Raji (cell line): ENCODE measurements around the gene TYW1B.

Experiments used
- POLR2A ChIP-seq: IDR thresholded peaks from 2 replicates; pipeline ENCODE4 v1.6.1; 2011; ENCODE audit warnings: low read depth, low read length, control low read depth; ENCODE audit not compliant: insufficient read depth

TYW1B gene

DNA sequence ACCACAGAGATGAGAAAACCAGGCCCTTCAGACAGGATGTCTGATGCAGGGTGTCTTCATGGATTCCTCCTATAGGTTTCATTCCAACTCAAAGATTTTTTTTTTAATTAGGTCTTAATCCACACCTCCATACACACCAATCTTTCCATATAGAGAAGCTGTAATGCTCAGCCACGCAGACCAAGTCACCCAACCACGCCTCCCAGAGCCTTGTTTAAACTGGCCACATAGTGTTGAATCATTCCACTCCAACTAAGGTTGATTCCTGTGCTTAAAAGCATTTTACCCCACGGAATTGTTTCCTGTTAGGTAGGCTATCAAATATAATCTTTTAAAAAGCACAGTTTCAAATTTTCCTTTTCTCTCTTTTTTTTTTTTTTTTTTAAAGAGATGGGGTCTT lies 153.6 kb downstream of the TYW1B start:
- no peak for TF ChIP-seq POLR2A

DNA sequence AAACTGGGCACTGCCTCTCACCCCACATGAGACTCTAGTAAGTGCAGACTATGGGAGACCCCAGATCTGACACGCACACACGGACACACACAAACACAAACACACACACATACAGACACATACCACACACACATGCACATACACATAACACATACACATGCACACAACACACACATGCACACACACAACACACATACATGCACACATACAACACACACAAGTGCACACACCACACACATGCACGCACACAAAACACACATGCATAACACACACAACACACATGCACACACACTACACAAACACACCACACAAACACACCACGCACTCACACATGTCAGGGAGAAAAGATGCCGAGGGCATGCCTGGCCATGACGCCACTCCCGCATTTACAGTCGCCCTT lies 205.5 kb downstream of the TYW1B start:
- TF ChIP-seq POLR2A = no peak

DNA sequence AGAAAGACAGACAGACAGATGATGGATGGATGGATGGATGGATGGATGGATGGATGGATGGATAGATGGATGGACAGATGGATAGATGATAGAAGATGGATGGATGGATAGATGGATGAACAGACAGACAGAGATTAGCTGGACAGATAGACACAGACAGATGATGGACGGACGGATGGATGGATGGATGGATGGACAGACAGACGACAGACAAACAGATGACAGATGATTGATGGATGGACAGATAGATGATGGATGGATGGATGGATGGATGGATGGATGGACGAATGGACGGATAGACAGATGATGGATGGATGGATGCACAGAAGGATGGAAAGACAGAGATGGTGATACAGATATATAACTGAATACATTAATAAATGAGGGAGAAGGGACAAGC lies 224.9 kb downstream of the TYW1B start:
- TF ChIP-seq POLR2A = no peak

DNA sequence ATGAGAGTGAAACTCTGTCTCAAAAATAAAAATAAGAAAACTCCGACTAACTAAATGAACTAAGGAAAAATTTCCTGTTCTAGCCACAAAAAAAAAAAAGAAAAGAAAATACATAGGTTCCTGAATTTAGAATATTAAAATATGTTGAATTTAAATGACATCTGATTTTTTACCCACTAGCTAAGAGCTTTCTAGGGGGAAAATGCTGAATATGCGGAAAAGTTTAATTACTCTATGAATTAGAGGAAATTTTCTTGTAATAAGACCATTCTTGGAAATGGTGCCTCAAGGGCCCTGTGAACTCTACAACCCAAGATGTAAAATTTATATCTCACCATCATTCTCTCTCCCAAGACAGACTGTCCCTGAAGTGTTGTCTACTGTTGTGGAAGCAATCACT lies 250.9 kb downstream of the TYW1B start:
- no peak for TF ChIP-seq POLR2A

- no peak for TF ChIP-seq POLR2A
These were observed 287.1 kb downstream of the TYW1B start for GRCh38 chr7:72540923-72541322.

GRCh38 chr7:72540106-72540611 lies 287.8 kb downstream of the TYW1B start:
- TF ChIP-seq POLR2A = no peak

- TF ChIP-seq POLR2A = no peak
These were observed 288.3 kb downstream of the TYW1B start for GRCh38 chr7:72539702-72540101.

DNA sequence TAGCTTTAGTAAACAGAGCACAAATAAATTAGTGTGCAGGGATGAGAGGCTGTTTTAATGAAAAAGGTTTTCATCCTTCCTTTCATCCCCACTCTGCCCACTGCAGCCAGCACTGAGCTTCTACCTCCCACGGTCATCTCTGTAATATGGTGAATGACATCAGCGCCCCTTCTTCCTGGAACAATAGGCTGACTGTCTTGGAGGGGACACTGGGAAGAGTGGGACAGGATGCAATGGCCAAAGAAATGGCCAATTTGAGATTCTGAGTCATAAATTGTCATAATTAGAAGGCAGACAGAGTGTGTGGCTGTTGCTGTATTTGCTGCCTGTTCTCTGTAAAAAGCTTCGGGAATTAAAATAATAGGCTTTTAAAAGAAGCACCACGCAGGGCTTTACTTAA lies 289.1 kb downstream of the TYW1B start:
- TF ChIP-seq POLR2A = no peak

GRCh38 chr7:72538147-72538546 lies 289.9 kb downstream of the TYW1B start:
- no peak for TF ChIP-seq POLR2A
